SK-N-SH treated with all-trans-retinoic acid at 6 μM for 48 hours (cell line): ENCODE results near the gene SNAPC1.

Experiments used
- ATAC-seq: fragments of 200-7000 bp; cut with Tn5 transposase; 3 replicates; pipeline ENCODE4 v1.9.1; 2020; ENCODE audit warnings: mild to moderate bottlenecking, moderate library complexity
- GLIS3 ChIP-seq: fragments of 250-450 bp; sonication (Bioruptor Pico); IDR thresholded peaks from 2 replicates; pipeline ENCODE4 v1.5.0; 2020; ENCODE audit warnings: mild to moderate bottlenecking, moderate library complexity
- TCF4 ChIP-seq: fragments of 250-450 bp; sonication (Bioruptor Pico); IDR thresholded peaks from 2 replicates; pipeline ENCODE4 v1.8.0; 2021; ENCODE audit warnings: mild to moderate bottlenecking, moderate library complexity, borderline replicate concordance

Gene SNAPC1

GRCh38 chr14:61841145-61841544 is 78.9 kb downstream of the SNAPC1 start:
- TF ChIP-seq GLIS3 (CRISPR knock-in tag) (no peak), TCF4 (CRISPR knock-in tag) (0 out of 2 replicates have a peak, but pooled peaks have one; percentile 15)
- TF ChIP-seq, all 23 proteins: peak for 1
- no peak for ATAC-seq
